ENCODE measurements around the gene ADH5. TPM values are rescaled to one million over a fixed set of nuclear protein-coding genes. Genes with fewer than 3 reads are reported as not detected.

The ADH5 gene
- total and polyA plus RNA-seq, 8 donors, result 152 to 305 (median 244) TPM

DNA sequence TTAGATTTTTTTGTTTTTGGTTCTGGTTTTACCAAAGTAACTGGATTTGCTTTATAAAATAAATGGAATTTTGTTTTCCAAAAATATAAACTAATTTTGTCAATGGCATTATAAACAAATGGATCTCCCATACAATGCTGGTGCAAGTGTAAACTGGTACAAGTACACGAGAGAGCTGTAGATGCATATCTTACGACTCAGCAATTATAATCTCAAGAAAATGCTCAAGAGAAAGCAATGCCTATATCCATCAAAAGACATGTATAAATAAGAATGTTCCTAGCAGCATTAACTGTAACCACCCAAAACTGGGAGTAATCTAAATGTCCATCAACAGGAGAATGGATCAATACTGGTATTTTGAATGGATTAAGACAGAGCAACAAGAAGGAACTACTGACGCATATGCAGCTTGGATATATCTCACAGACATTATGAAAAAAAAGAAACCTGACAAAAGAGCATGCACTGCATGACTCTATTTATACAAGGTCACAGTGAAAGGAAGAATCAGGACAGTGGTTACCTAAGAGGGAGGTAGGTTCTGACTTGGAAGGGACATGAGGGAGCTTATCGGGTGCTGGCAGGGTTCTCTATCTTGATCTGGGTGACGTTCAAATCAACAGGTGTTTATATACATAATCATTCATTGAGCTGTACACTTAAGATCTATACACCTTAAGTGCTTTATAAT, 9.5 kb downstream of the ADH5 start:
- H3K4me3 ChIP-seq, result no peak overlapping the region
- no peaks in the 10 kb centered on the region for H3K27me3 ChIP-seq
- H3K36me3 ChIP-seq, result peaks cover 5 to 100% of the 10 kb centered on the region in 2 donors
- H3K27ac ChIP-seq, result no peak overlapping the region
- H3K9me3 ChIP-seq, result no peaks in the 10 kb centered on the region
- ATAC-seq, result no peak
- intact Hi-C loops (cut with DNase I), result no loop called here
- H3K4me1 ChIP-seq, result peaks cover 0 to 9% of the 10 kb centered on the region in 2 donors
- no peak for DNase-seq
- TF ChIP-seq, protein P1, sequence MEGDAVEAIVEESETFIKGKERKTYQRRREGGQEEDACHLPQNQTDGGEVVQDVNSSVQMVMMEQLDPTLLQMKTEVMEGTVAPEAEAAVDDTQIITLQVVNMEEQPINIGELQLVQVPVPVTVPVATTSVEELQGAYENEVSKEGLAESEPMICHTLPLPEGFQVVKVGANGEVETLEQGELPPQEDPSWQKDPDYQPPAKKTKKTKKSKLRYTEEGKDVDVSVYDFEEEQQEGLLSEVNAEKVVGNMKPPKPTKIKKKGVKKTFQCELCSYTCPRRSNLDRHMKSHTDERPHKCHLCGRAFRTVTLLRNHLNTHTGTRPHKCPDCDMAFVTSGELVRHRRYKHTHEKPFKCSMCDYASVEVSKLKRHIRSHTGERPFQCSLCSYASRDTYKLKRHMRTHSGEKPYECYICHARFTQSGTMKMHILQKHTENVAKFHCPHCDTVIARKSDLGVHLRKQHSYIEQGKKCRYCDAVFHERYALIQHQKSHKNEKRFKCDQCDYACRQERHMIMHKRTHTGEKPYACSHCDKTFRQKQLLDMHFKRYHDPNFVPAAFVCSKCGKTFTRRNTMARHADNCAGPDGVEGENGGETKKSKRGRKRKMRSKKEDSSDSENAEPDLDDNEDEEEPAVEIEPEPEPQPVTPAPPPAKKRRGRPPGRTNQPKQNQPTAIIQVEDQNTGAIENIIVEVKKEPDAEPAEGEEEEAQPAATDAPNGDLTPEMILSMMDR (IDR thresholded peaks at IDR 0.05), result no peak

GRCh38 chr4:99078336-99078735, 10.3 kb downstream of the ADH5 start:
- Histone ChIP-seq H3K9me3 (no peaks in the 10 kb centered on the region), H3K4me1 (peaks cover 0 to 9% of the 10 kb centered on the region in 2 donors), H3K27ac (no peak overlapping the region), H3K36me3 (peaks cover 5 to 100% of the 10 kb centered on the region in 2 donors), H3K4me3 (no peak overlapping the region), H3K27me3 (no peaks in the 10 kb centered on the region)
- intact Hi-C loops (cut with DNase I), result no loop called here
- ATAC-seq (no peak), DNase-seq (no peak)
- TF ChIP-seq, protein P1 (IDR thresholded peaks at IDR 0.05), result no peak

DNA sequence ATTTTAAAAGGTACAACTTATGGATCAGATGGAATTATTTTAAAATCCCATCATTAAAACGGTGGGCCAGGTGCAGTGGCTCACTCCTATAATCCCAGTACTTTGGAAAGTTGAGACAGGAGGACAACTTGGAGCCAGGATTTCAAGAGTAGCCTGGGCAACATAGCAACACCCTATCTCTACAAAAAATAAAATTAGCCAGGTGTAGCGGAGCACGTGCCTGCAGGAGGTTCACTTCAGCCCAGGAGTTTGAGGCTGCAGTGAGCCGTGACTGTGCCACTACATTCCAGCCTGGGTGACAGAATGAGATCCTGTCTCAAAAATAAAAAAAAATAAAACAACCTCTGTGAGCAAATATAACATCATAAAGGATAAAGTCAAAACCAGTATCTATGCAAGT, 11.4 kb downstream of the ADH5 start:
- intact Hi-C loops (cut with DNase I), result no loop called here
- Histone ChIP-seq H3K27me3 (no peaks in the 10 kb centered on the region), H3K4me1 (peaks cover 0 to 4% of the 10 kb centered on the region in 2 donors), H3K27ac (no peak overlapping the region), H3K9me3 (no peaks in the 10 kb centered on the region), H3K4me3 (no peak overlapping the region), H3K36me3 (peaks cover 5 to 100% of the 10 kb centered on the region in 2 donors)
- no peak for ATAC-seq
- TF ChIP-seq, protein P1 (IDR thresholded peaks at IDR 0.05), result no peak
- DNase-seq, result no peak

GRCh38 chr4:99076292-99076976, 12.2 kb downstream of the ADH5 start:
- Histone ChIP-seq H3K27me3 (no peaks in the 10 kb centered on the region), H3K9me3 (no peaks in the 10 kb centered on the region), H3K36me3 (peaks cover 5 to 100% of the 10 kb centered on the region in 2 donors), H3K4me1 (no peaks in the 10 kb centered on the region), H3K4me3 (no peak overlapping the region), H3K27ac (no peak overlapping the region)
- DNase-seq (no peak), ATAC-seq (no peak)
- TF ChIP-seq, protein P1 (IDR thresholded peaks at IDR 0.05), result no peak
- intact Hi-C loops (cut with DNase I), result no loop called here

- H3K9me3 ChIP-seq, result no peaks in the 10 kb centered on the region
- intact Hi-C loops (cut with DNase I), result no loop called here
- H3K27ac ChIP-seq, result no peak overlapping the region
- TF ChIP-seq, protein P1 (IDR thresholded peaks at IDR 0.05), result no peak
- peaks cover 5 to 90% of the 10 kb centered on the region in 2 donors for H3K36me3 ChIP-seq
- ATAC-seq, result peak; percentile 95
- H3K4me3 ChIP-seq, result no peak overlapping the region
- peak in 2 of 4 donors; percentile 27 to 65 for DNase-seq
- no peaks in the 10 kb centered on the region for H3K27me3 ChIP-seq
- no peaks in the 10 kb centered on the region for H3K4me1 ChIP-seq
Observed at GRCh38 chr4:99074816-99075215, 13.8 kb downstream of the ADH5 start.
